Endodermal cell (in vitro differentiated cells): ENCODE data around the gene PXDN. TPM values are rescaled to one million over a fixed set of nuclear protein-coding genes. Genes with fewer than 3 reads are reported as not detected.

Experiments
- DNase-seq: peaks from one replicate; pipeline ENCODE4 v3.0.0-alpha.2; 2017
- H3K27ac ChIP-seq: 2 replicates; pipeline ENCODE4 v1.5.1; 2013; ENCODE audit warnings: mild to moderate bottlenecking, low read depth, low read length, moderate library complexity
- H3K27me3 ChIP-seq: 2 replicates; pipeline ENCODE4 v1.6.1; 2013; ENCODE audit warnings: mild to moderate bottlenecking, low read length, moderate library complexity; ENCODE audit not compliant: insufficient read depth, control insufficient read depth, poor library complexity, severe bottlenecking
- H3K36me3 ChIP-seq: 2 replicates; pipeline ENCODE4 v1.7.0; 2013; ENCODE audit warnings: mild to moderate bottlenecking, low read length, moderate library complexity; ENCODE audit not compliant: control insufficient read depth, insufficient read depth
- H3K4me1 ChIP-seq: one replicate; pipeline ENCODE4 v1.7.0; 2013; ENCODE audit warnings: low read length; ENCODE audit not compliant: control insufficient read depth, insufficient read depth
- H3K4me3 ChIP-seq: 2 replicates; pipeline ENCODE4 v1.5.1; 2013; ENCODE audit warnings: mild to moderate bottlenecking, low read length, moderate library complexity
- H3K9ac ChIP-seq: 2 replicates; pipeline ENCODE4 v1.6.1; 2013; ENCODE audit warnings: mild to moderate bottlenecking, low read length, moderate library complexity; ENCODE audit not compliant: poor library complexity, severe bottlenecking; ENCODE audit errors: extremely low read depth
- H3K9me3 ChIP-seq: 2 replicates; pipeline ENCODE4 v1.6.1; 2013; ENCODE audit warnings: mild to moderate bottlenecking, low read length, moderate library complexity; ENCODE audit not compliant: control insufficient read depth
- H3K27ac Mint-ChIP-seq: 2 replicates; pipeline ENCODE4 v1.8.0; 2020; ENCODE audit warnings: mixed read lengths
- H3K27me3 Mint-ChIP-seq: 2 replicates; pipeline ENCODE4 v1.8.0; 2021; ENCODE audit warnings: mild to moderate bottlenecking, mixed read lengths; ENCODE audit not compliant: insufficient read depth
- H3K36me3 Mint-ChIP-seq: 2 replicates; pipeline ENCODE4 v1.8.0; 2020; ENCODE audit warnings: low read depth, mixed read lengths
- H3K4me1 Mint-ChIP-seq: 2 replicates; pipeline ENCODE4 v1.8.0; 2020; ENCODE audit warnings: mixed read lengths
- H3K4me3 Mint-ChIP-seq: 2 replicates; pipeline ENCODE4 v1.8.0; 2020; ENCODE audit warnings: mild to moderate bottlenecking, moderate library complexity, mixed read lengths
- H3K9me3 Mint-ChIP-seq: 2 replicates; pipeline ENCODE4 v1.8.0; 2020; ENCODE audit warnings: mild to moderate bottlenecking, mixed read lengths
- WGBS, 2 experiments: methylation state at CpG; one replicate each; pipeline versions ENCODE4 v1.1.5 to v1.1.7; 2013; ENCODE audit warnings: missing lambda C conversion rate in 2 of 2, mixed read lengths in 1 of 2; ENCODE audit not compliant: insufficient coverage in 1 of 2, insufficient read length in 1 of 2; 5-methylcytosine and 5-hydroxymethylcytosine counted together
- total RNA-seq, 2 donors: library from RNA; stranded (reverse); fragmentation: NEBNext Ultra II Directional in 1 of 2; extraction: Animal tissue kit (Norgen Biotek cat#: 25700) in 1 of 2; gene quantifications; 2 replicates in 1 of 2; 3 replicates in 1 of 2; pipeline ENCODE4 v1.2.1, GENCODE V29; 2021
- TF ChIP-seq, protein P1 (sequence below): fragments of 200-600 bp; sonication (generic); conservative IDR thresholded peaks from 2 replicates; pipeline ENCODE4 v1.5.0; 2021; ENCODE audit warnings: antibody characterized with exemption, mild to moderate bottlenecking

PXDN gene
- total RNA-seq, 2 donors from 2014 or later: 212 to 247 TPM

GRCh38 chr2:1620081-1620480 lies 124.2 kb downstream of the PXDN start:
- no peak for DNase-seq
- peaks cover 13% of the 10 kb centered on the region for H3K4me1 Mint-ChIP-seq
- Histone ChIP-seq H3K9me3 (no peaks in the 10 kb centered on the region), H3K9ac (no peak overlapping the region), H3K4me3 (no peak overlapping the region), H3K36me3 (no peaks in the 10 kb centered on the region), H3K27me3 (no peaks in the 10 kb centered on the region), H3K4me1 (peaks cover 3% of the 10 kb centered on the region), H3K27ac (no peak overlapping the region)
- H3K9me3 Mint-ChIP-seq: peaks cover 5% of the 10 kb centered on the region
- H3K36me3 Mint-ChIP-seq: no peaks in the 10 kb centered on the region
- no peak overlapping the region for H3K4me3 Mint-ChIP-seq
- peaks cover 21% of the 10 kb centered on the region for H3K27me3 Mint-ChIP-seq
- TF ChIP-seq, protein P1, sequence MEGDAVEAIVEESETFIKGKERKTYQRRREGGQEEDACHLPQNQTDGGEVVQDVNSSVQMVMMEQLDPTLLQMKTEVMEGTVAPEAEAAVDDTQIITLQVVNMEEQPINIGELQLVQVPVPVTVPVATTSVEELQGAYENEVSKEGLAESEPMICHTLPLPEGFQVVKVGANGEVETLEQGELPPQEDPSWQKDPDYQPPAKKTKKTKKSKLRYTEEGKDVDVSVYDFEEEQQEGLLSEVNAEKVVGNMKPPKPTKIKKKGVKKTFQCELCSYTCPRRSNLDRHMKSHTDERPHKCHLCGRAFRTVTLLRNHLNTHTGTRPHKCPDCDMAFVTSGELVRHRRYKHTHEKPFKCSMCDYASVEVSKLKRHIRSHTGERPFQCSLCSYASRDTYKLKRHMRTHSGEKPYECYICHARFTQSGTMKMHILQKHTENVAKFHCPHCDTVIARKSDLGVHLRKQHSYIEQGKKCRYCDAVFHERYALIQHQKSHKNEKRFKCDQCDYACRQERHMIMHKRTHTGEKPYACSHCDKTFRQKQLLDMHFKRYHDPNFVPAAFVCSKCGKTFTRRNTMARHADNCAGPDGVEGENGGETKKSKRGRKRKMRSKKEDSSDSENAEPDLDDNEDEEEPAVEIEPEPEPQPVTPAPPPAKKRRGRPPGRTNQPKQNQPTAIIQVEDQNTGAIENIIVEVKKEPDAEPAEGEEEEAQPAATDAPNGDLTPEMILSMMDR: no peak
- no peak overlapping the region for H3K27ac Mint-ChIP-seq
- 91 to 97% methylated on average over 10 to 11 of the region's 11 CpGs for WGBS, 2 experiments

- H3K27me3 Mint-ChIP-seq: peaks cover 24% of the 10 kb centered on the region
- Histone ChIP-seq H3K9ac (no peak overlapping the region), H3K27me3 (no peaks in the 10 kb centered on the region), H3K9me3 (no peaks in the 10 kb centered on the region), H3K4me1 (peaks cover 3% of the 10 kb centered on the region), H3K27ac (no peak overlapping the region), H3K4me3 (no peak overlapping the region), H3K36me3 (no peaks in the 10 kb centered on the region)
- 91 to 97% methylated on average over 8 to 9 of the region's 10 CpGs for WGBS, 2 experiments
- H3K9me3 Mint-ChIP-seq: peaks cover 5% of the 10 kb centered on the region
- DNase-seq: no peak
- H3K36me3 Mint-ChIP-seq: no peaks in the 10 kb centered on the region
- no peak overlapping the region for H3K4me3 Mint-ChIP-seq
- H3K4me1 Mint-ChIP-seq: peaks cover 14% of the 10 kb centered on the region
- TF ChIP-seq, protein P1: no peak
- H3K27ac Mint-ChIP-seq: no peak overlapping the region
Observed at GRCh38 chr2:1619556-1619955, 124.8 kb downstream of the PXDN start.

DNA sequence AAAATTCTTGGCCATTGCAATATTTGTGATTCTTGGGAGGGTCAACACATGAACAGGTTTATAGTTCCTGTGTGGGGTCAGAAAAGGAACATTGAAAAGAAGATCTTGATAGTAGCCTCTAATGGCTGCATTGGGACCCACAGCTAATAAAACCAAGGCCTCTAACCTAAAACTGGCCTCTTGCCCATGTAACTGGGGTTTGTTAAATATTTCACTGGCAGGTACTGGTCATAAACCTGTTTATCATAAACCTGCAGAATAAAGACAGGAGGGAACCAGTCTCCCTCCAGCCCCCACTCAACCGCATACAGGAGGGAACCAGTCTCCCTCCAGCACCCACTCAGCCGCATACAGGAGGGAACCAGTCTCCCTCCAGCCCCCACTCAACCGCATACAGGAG lies 125.3 kb downstream of the PXDN start:
- H3K9me3 Mint-ChIP-seq: peaks cover 5% of the 10 kb centered on the region

More for the DNA sequence above, 125.3 kb downstream of the PXDN start:
- H3K36me3 ChIP-seq: no peaks in the 10 kb centered on the region
- peaks cover 5% of the 10 kb centered on the region for H3K4me1 ChIP-seq
- TF ChIP-seq, protein P1: no peak
- 95% methylated on average over 3 of the region's 3 CpGs; no CpG with 5 or more reads in 1 of the 2 experiments for WGBS, 2 experiments
- no peak overlapping the region for H3K27ac ChIP-seq
- Mint-ChIP-seq H3K36me3 (no peaks in the 10 kb centered on the region), H3K4me1 (peaks cover 16% of the 10 kb centered on the region), H3K4me3 (no peak overlapping the region), H3K27me3 (peaks cover 27% of the 10 kb centered on the region), H3K27ac (no peak overlapping the region)
- no peak overlapping the region for H3K9ac ChIP-seq
- no peaks in the 10 kb centered on the region for H3K27me3 ChIP-seq
- H3K4me3 ChIP-seq: no peak overlapping the region
- no peak for DNase-seq
- no peaks in the 10 kb centered on the region for H3K9me3 ChIP-seq
